ENCODE measurements around the gene DYRK2.

DYRK2 gene

GRCh38 chr12:67634303-67634761 lies 14.2 kb upstream of the DYRK2 start:
- no peak overlapping the region for H3K9ac ChIP-seq (ENCODE audit: low read length)
- H3K36me3 ChIP-seq (ENCODE audit: control insufficient read depth, insufficient read depth, low read length), result no peaks in the 10 kb centered on the region
- H3K56ac ChIP-seq (ENCODE audit: low read length), result no peak overlapping the region
- H3K4me2 ChIP-seq (ENCODE audit: low read length), result no peak overlapping the region
- H4K8ac ChIP-seq (ENCODE audit: low read depth, low read length), result no peak overlapping the region
- H4K5ac ChIP-seq (ENCODE audit: low read length), result no peak overlapping the region
- H3K18ac ChIP-seq (ENCODE audit: low read length), result no peak overlapping the region
- H2BK15ac ChIP-seq (replicated peaks; ENCODE audit: low read depth), result no peak overlapping the region
- H2AK5ac ChIP-seq (ENCODE audit: low read length), result no peak overlapping the region
- no peak for DNase-seq
- H2BK5ac ChIP-seq (ENCODE audit: low read length), result no peak overlapping the region
- H3K4me3 ChIP-seq (ENCODE audit: low read length), result no peak overlapping the region
- no peak overlapping the region for H2BK120ac ChIP-seq (ENCODE audit: low read depth, low read length)
- H3K23ac ChIP-seq (ENCODE audit: low read length), result no peak overlapping the region
- H3K27ac ChIP-seq (ENCODE audit: low read depth, low read length), result no peak overlapping the region
- H3K79me1 ChIP-seq (ENCODE audit: low read length), result no peaks in the 10 kb centered on the region
- peaks cover 2% of the 10 kb centered on the region for H3K4me1 ChIP-seq (ENCODE audit: control insufficient read depth, low read depth, low read length)
- H3K79me2 ChIP-seq (ENCODE audit: control insufficient read depth, insufficient read depth, low read length), result no peaks in the 10 kb centered on the region
- no peak overlapping the region for H3K4ac ChIP-seq (ENCODE audit: low read depth, low read length)
- H3K27me3 ChIP-seq (ENCODE audit: insufficient read depth, low read length, poor library complexity), result no peaks in the 10 kb centered on the region

DNA sequence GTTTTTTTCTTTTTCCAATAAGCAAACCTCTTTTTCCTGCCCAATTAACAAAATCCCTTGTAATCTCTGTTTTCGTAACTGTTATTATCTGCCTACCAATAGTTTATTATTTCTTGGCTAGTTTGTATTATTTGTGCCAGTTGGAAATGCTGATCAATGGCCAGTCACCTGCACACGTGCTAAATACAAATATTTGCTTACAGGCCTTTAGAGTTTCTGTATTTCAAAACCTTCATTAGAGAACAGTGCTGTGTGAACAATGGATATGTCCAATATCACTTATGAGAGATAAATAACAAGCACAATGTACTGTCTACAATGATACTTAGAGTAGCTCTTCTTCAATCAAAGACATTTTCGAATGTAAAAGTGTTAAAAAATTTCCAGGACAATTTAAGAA lies 10.8 kb upstream of the DYRK2 start:
- H3K4me2 ChIP-seq (ENCODE audit: low read length), result no peak overlapping the region
- no peak for DNase-seq
- H3K79me2 ChIP-seq (ENCODE audit: control insufficient read depth, insufficient read depth, low read length), result no peaks in the 10 kb centered on the region
- H3K4me3 ChIP-seq (ENCODE audit: low read length), result no peak overlapping the region
- H3K4ac ChIP-seq (ENCODE audit: low read depth, low read length), result no peak overlapping the region
- no peak overlapping the region for H2BK5ac ChIP-seq (ENCODE audit: low read length)
- no peak overlapping the region for H4K8ac ChIP-seq (ENCODE audit: low read depth, low read length)
- no peak overlapping the region for H3K27ac ChIP-seq (ENCODE audit: low read depth, low read length)
- no peaks in the 10 kb centered on the region for H3K79me1 ChIP-seq (ENCODE audit: low read length)
- no peak overlapping the region for H2AK5ac ChIP-seq (ENCODE audit: low read length)
- no peak overlapping the region for H2BK15ac ChIP-seq (replicated peaks; ENCODE audit: low read depth)
- WGBS (ENCODE audit: extremely low coverage, insufficient coverage, low lambda C conversion rate), result no CpG with 5 or more reads among the region's 3 CpGs
- H3K9ac ChIP-seq (ENCODE audit: low read length), result no peak overlapping the region
- no peak overlapping the region for H3K56ac ChIP-seq (ENCODE audit: low read length)
- H4K5ac ChIP-seq (ENCODE audit: low read length), result no peak overlapping the region
- H3K23ac ChIP-seq (ENCODE audit: low read length), result no peak overlapping the region
- no peak overlapping the region for H3K18ac ChIP-seq (ENCODE audit: low read length)
- H2BK120ac ChIP-seq (ENCODE audit: low read depth, low read length), result no peak overlapping the region
- no peaks in the 10 kb centered on the region for H3K27me3 ChIP-seq (ENCODE audit: insufficient read depth, low read length, poor library complexity)
- H3K4me1 ChIP-seq (ENCODE audit: control insufficient read depth, low read depth, low read length), result no peaks in the 10 kb centered on the region
- no peaks in the 10 kb centered on the region for H3K36me3 ChIP-seq (ENCODE audit: control insufficient read depth, insufficient read depth, low read length)

GRCh38 chr12:67638694-67639093 lies 9.9 kb upstream of the DYRK2 start:
- Histone ChIP-seq H3K4ac (ENCODE audit: low read depth, low read length) (no peak overlapping the region), H3K56ac (ENCODE audit: low read length) (no peak overlapping the region), H2AK5ac (ENCODE audit: low read length) (no peak overlapping the region), H3K27me3 (ENCODE audit: insufficient read depth, low read length, poor library complexity) (no peaks in the 10 kb centered on the region), H3K23ac (ENCODE audit: low read length) (no peak overlapping the region), H4K5ac (ENCODE audit: low read length) (no peak overlapping the region), H2BK5ac (ENCODE audit: low read length) (no peak overlapping the region), H3K27ac (ENCODE audit: low read depth, low read length) (no peak overlapping the region), H4K8ac (ENCODE audit: low read depth, low read length) (no peak overlapping the region), H3K4me3 (ENCODE audit: low read length) (no peak overlapping the region), H3K18ac (ENCODE audit: low read length) (no peak overlapping the region), H3K4me2 (ENCODE audit: low read length) (no peak overlapping the region), H2BK15ac (replicated peaks; ENCODE audit: low read depth) (no peak overlapping the region), H3K79me1 (ENCODE audit: low read length) (no peaks in the 10 kb centered on the region), H3K4me1 (ENCODE audit: control insufficient read depth, low read depth, low read length) (no peaks in the 10 kb centered on the region), H3K9ac (ENCODE audit: low read length) (no peak overlapping the region), H3K79me2 (ENCODE audit: control insufficient read depth, insufficient read depth, low read length) (no peaks in the 10 kb centered on the region), H3K36me3 (ENCODE audit: control insufficient read depth, insufficient read depth, low read length) (no peaks in the 10 kb centered on the region), H2BK120ac (ENCODE audit: low read depth, low read length) (no peak overlapping the region)
- WGBS (ENCODE audit: extremely low coverage, insufficient coverage, low lambda C conversion rate), result no CpG with 5 or more reads among the region's 1 CpG
- no peak for DNase-seq

DNA sequence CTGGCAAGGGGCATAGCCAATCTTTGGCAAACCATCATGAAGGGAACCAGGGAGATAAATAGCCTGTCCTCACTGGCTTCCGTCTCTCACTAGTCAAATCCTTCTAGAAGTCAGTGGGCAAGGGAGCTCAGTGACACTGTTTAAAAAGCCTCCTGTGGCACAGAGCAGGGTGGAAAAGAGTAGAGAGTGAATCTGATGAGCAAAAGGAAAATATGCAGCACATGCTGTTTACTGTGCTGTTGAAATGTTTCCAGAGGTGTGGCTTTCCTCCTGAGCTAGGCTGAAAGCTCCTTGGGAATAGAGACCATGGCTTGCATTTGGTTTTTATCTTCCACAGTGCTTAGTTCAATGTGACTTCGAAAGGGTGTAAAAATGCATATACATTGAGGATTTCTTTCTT lies 7.7 kb upstream of the DYRK2 start:
- Histone ChIP-seq H3K27ac (ENCODE audit: low read depth, low read length) (no peak overlapping the region), H3K36me3 (ENCODE audit: control insufficient read depth, insufficient read depth, low read length) (no peaks in the 10 kb centered on the region), H2AK5ac (ENCODE audit: low read length) (no peak overlapping the region), H4K8ac (ENCODE audit: low read depth, low read length) (no peak overlapping the region), H3K4ac (ENCODE audit: low read depth, low read length) (no peak overlapping the region), H3K23ac (ENCODE audit: low read length) (no peak overlapping the region), H3K79me1 (ENCODE audit: low read length) (no peaks in the 10 kb centered on the region), H2BK120ac (ENCODE audit: low read depth, low read length) (no peak overlapping the region), H3K4me1 (ENCODE audit: control insufficient read depth, low read depth, low read length) (no peaks in the 10 kb centered on the region), H2BK15ac (replicated peaks; ENCODE audit: low read depth) (no peak overlapping the region), H3K79me2 (ENCODE audit: control insufficient read depth, insufficient read depth, low read length) (no peaks in the 10 kb centered on the region), H2BK5ac (ENCODE audit: low read length) (no peak overlapping the region), H3K27me3 (ENCODE audit: insufficient read depth, low read length, poor library complexity) (no peaks in the 10 kb centered on the region), H3K9ac (ENCODE audit: low read length) (no peak overlapping the region), H4K5ac (ENCODE audit: low read length) (no peak overlapping the region), H3K18ac (ENCODE audit: low read length) (no peak overlapping the region), H3K4me3 (ENCODE audit: low read length) (no peak overlapping the region), H3K56ac (ENCODE audit: low read length) (no peak overlapping the region), H3K4me2 (ENCODE audit: low read length) (no peak overlapping the region)
- DNase-seq, result no peak
- no CpG with 5 or more reads among the region's 2 CpGs for WGBS (ENCODE audit: extremely low coverage, insufficient coverage, low lambda C conversion rate)

GRCh38 chr12:67645126-67645525 lies 3.4 kb upstream of the DYRK2 start:
- Histone ChIP-seq H3K23ac (ENCODE audit: low read length) (no peak overlapping the region), H3K36me3 (ENCODE audit: control insufficient read depth, insufficient read depth, low read length) (no peaks in the 10 kb centered on the region), H2BK5ac (ENCODE audit: low read length) (no peak overlapping the region), H3K9ac (ENCODE audit: low read length) (no peak overlapping the region), H2AK5ac (ENCODE audit: low read length) (no peak overlapping the region), H3K79me2 (ENCODE audit: control insufficient read depth, insufficient read depth, low read length) (peaks cover 11% of the 10 kb centered on the region), H3K4ac (ENCODE audit: low read depth, low read length) (no peak overlapping the region), H2BK120ac (ENCODE audit: low read depth, low read length) (no peak overlapping the region), H3K4me1 (ENCODE audit: control insufficient read depth, low read depth, low read length) (no peaks in the 10 kb centered on the region), H3K56ac (ENCODE audit: low read length) (no peak overlapping the region), H3K27ac (ENCODE audit: low read depth, low read length) (no peak overlapping the region), H3K4me2 (ENCODE audit: low read length) (no peak overlapping the region), H2BK15ac (replicated peaks; ENCODE audit: low read depth) (no peak overlapping the region), H4K8ac (ENCODE audit: low read depth, low read length) (no peak overlapping the region), H4K5ac (ENCODE audit: low read length) (no peak overlapping the region), H3K4me3 (ENCODE audit: low read length) (no peak overlapping the region), H3K18ac (ENCODE audit: low read length) (no peak overlapping the region), H3K27me3 (ENCODE audit: insufficient read depth, low read length, poor library complexity) (no peaks in the 10 kb centered on the region), H3K79me1 (ENCODE audit: low read length) (no peaks in the 10 kb centered on the region)
- no peak for DNase-seq
- WGBS (ENCODE audit: extremely low coverage, insufficient coverage, low lambda C conversion rate), result no CpG with 5 or more reads among the region's 7 CpGs

GRCh38 chr12:67645601-67646000 lies 2.9 kb upstream of the DYRK2 start:
- Histone ChIP-seq H3K4ac (ENCODE audit: low read depth, low read length) (no peak overlapping the region), H2BK120ac (ENCODE audit: low read depth, low read length) (no peak overlapping the region), H2AK5ac (ENCODE audit: low read length) (no peak overlapping the region), H2BK5ac (ENCODE audit: low read length) (no peak overlapping the region), H4K5ac (ENCODE audit: low read length) (no peak overlapping the region), H3K56ac (ENCODE audit: low read length) (no peak overlapping the region), H3K27me3 (ENCODE audit: insufficient read depth, low read length, poor library complexity) (no peaks in the 10 kb centered on the region), H3K27ac (ENCODE audit: low read depth, low read length) (no peak overlapping the region), H4K8ac (ENCODE audit: low read depth, low read length) (no peak overlapping the region), H3K4me3 (ENCODE audit: low read length) (no peak overlapping the region), H2BK15ac (replicated peaks; ENCODE audit: low read depth) (no peak overlapping the region), H3K23ac (ENCODE audit: low read length) (no peak overlapping the region), H3K4me2 (ENCODE audit: low read length) (no peak overlapping the region), H3K18ac (ENCODE audit: low read length) (no peak overlapping the region), H3K79me2 (ENCODE audit: control insufficient read depth, insufficient read depth, low read length) (peaks cover 16% of the 10 kb centered on the region), H3K4me1 (ENCODE audit: control insufficient read depth, low read depth, low read length) (no peaks in the 10 kb centered on the region), H3K79me1 (ENCODE audit: low read length) (no peaks in the 10 kb centered on the region), H3K36me3 (ENCODE audit: control insufficient read depth, insufficient read depth, low read length) (no peaks in the 10 kb centered on the region), H3K9ac (ENCODE audit: low read length) (no peak overlapping the region)
- no peak for DNase-seq
